ENCODE data around the gene RXRB.

RXRB gene

GRCh38 chr6:33200219-33201146 lies at the start of gene RXRB, which contains the start of gene SLC39A7:
Gene RXRB (minus strand): TSS chr6:33200665. CDS start chr6:33200476, 189 bp downstream.
Gene SLC39A7 (plus strand): TSS chr6:33200867. CDS start chr6:33201246, 379 bp downstream.
- no peak for TF ChIP-seq CTCF (IDR thresholded peaks at IDR 0.05)

GRCh38 chr6:33249732-33250630 lies 49.5 kb upstream of the RXRB start:
- no peak for TF ChIP-seq CTCF (IDR thresholded peaks at IDR 0.05)

DNA sequence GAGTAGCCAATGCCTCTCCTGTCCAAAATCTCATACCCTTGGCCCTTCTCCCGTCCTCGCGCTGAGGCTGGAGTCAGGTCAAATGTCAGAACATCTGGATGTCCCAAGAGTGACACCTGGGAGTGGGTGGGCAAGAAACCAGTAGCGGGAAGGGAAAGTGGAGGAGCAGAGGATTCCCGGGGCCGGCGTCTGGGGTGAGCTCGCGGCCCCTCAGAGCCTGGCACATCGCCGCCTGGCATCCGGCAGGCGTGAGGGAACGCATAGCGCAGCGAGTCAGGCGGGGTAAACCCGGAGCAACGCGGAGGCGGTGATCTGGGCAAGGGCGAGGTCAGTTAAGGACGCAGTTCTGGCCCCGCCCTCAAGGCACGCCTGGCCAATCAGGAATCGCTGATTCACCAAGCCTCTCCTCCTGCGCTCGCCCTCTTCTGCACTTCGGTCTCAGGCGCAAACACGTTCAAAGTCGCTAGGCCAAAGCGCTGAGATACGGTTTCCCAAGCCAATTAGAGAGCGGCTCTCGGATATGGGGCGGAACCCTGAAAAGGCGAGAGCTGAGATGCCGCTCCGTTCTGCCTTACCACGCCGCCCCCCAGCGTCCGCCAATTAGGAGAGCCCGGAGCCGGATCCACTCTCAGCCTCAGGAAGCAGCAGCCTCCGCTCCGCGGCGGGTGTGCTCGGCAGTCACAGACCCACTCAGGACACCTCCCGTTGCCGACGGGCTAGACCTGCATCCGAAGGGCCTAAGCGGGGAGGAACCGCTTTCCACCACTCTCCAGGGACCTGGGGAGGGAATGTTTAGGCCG lies 48.7 kb upstream of the RXRB start:
- TF ChIP-seq CTCF (IDR thresholded peaks at IDR 0.05), result no peak

DNA sequence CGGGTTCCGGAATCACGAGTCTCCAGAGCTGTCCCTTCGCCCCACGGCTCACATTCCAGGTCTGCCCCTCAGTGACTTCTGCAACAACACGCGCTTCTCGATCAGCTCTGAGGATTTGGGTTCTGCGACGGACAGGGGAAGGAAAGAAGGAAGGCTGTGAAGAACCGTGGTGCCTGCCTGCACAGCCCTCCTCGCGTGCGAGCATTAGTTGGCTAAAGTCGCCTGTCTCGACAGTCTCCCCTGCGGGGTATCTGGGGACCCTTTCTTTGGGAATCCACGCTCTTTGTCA lies 48.1 kb upstream of the RXRB start:
- TF ChIP-seq CTCF (IDR thresholded peaks at IDR 0.05), result peak; percentile 26; the same call in 1 of the 2 replicates

DNA sequence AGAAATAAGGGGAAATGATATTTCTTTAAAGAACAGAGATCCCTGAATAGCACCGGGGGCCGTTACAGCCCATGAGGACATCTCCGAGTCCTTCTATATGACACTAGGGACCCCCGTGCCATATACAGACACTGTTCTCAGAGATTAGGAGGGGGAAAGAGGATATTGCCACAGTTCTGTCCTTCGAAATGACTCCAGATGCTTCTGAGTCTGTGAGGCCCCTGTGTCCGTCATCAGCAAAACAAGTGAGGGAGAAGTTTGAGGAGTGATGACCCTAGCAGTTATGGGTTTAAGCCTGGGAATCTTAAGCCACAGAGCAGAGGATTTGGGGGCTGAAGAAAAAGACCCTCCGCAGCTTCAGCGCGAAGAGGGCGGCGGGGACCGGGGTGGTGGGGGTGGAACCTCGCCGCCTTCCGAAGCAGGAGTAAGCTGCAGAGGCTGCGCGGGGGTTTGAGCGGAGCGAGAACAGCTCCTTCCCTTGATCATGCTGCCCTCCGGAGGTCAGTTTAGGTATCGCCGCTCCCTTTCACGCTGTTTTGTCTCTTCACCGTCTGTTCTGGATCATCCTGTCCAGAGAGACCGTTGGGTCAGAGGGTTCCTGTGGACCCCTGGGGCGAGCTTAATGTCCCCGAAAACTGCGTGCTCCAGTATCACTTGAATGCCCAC lies 47.6 kb upstream of the RXRB start:
- peak; percentile 71 for TF ChIP-seq CTCF (IDR thresholded peaks at IDR 0.05)

- TF ChIP-seq CTCF (IDR thresholded peaks at IDR 0.05), result no peak
These were observed 43.0 kb upstream of the RXRB start for GRCh38 chr6:33243476-33243875.
